Osteoblast (primary cell): ENCODE data around the gene NEK8. TPM values are rescaled to one million over a fixed set of nuclear protein-coding genes. Genes with fewer than 3 reads are reported as not detected.
A peak's percentile ranks its signal among the peaks of the same experiment; 100 is the strongest.

Experiments
- DNase-seq: peaks from one replicate; pipeline ENCODE4 v3.0.0; 2011; ENCODE audit warnings: low spot score, mixed read lengths; ENCODE audit not compliant: insufficient read length; ENCODE audit errors: missing footprints
- H2AFZ ChIP-seq: 2 replicates; pipeline ENCODE4 v1.6.0; 2011; ENCODE audit warnings: mild to moderate bottlenecking, low read length
- H3K27ac ChIP-seq: 2 replicates; pipeline ENCODE4 v1.5.1; 2011; ENCODE audit warnings: mild to moderate bottlenecking, low read depth, low read length, moderate library complexity
- H3K27me3 ChIP-seq: 2 replicates; pipeline ENCODE4 v1.6.0; 2012; ENCODE audit warnings: mild to moderate bottlenecking, control low read depth, inconsistent platforms, low read length, moderate library complexity; ENCODE audit not compliant: insufficient read depth
- H3K36me3 ChIP-seq: 2 replicates; pipeline ENCODE4 v1.5.1; 2011; ENCODE audit warnings: mild to moderate bottlenecking, low read length, control low read depth, moderate library complexity; ENCODE audit not compliant: insufficient read depth
- H3K4me1 ChIP-seq: 2 replicates; pipeline ENCODE4 v1.5.1; 2011; ENCODE audit warnings: mild to moderate bottlenecking, low read length, control low read depth, moderate library complexity; ENCODE audit not compliant: insufficient read depth
- H3K4me2 ChIP-seq: 2 replicates; pipeline ENCODE4 v1.6.0; 2011; ENCODE audit warnings: mild to moderate bottlenecking, low read length; ENCODE audit not compliant: insufficient read depth
- H3K4me3 ChIP-seq: fragments of 200-600 bp; sonication (generic); 3 replicates; pipeline ENCODE4 v1.5.1; 2012; ENCODE audit warnings: mild to moderate bottlenecking, low read length, inconsistent platforms; ENCODE audit not compliant: insufficient read depth
- H3K79me2 ChIP-seq: 2 replicates; pipeline ENCODE4 v1.6.0; 2012; ENCODE audit warnings: mild to moderate bottlenecking, low read length, control low read depth, inconsistent platforms; ENCODE audit not compliant: insufficient read depth
- H3K9me3 ChIP-seq: 2 replicates; pipeline ENCODE4 v1.5.1; 2011; ENCODE audit warnings: low read depth, low read length, control low read depth
- H4K20me1 ChIP-seq: 2 replicates; pipeline ENCODE4 v1.6.0; 2012; ENCODE audit warnings: mild to moderate bottlenecking, low read length, control low read depth; ENCODE audit not compliant: insufficient read depth
- total RNA-seq: library from RNA; depleted of rRNA; stranded (reverse); fragments of >200 nt; gene quantifications from 2 replicates; pipeline ENCODE4 v1.2.3, GENCODE V29; 2012
- TF ChIP-seq, protein P1 (sequence below): IDR thresholded peaks from 2 replicates; pipeline ENCODE4 v1.5.1; 2011; ENCODE audit warnings: mild to moderate bottlenecking, low read depth, low read length, moderate library complexity; ENCODE audit errors: extremely low read depth

The NEK8 gene
- total RNA-seq, 1 donor, result 7.2 TPM

DNA sequence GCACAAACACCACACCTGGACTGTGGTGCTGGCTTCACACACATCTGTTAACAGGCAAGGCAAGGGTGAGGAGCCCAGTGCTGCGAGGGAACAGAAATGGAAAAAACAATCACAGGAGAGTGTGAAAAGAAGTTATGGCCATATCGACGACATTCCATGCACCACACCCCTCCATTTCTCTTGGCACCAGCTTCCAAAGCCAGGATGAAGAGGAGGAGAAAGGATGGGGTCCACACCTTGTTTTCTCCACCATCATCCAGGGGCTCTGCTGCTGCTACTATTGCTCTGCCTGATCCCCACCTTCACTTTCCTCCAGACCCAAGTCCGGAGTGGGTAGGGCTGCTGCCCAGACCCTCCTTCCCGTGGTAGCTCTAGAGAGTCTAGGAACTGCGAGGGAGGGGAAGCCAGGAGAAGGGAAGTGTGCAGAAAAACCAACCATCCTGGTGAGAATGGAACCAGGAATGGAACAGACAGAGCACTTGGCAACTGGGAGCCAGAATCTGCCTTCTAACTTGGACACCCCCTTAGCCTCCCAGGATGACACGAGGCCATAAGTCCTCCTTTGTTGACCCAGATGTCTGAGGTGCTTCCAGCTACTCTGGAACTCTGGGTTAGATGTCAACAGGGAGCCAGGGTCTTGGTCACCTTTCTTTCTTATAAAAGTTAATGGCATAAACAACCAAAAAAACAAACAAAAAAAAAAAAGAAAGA, 15.7 kb upstream of the NEK8 start:
- Histone ChIP-seq H3K27me3 (no peaks in the 10 kb centered on the region), H3K4me1 (peaks cover 33% of the 10 kb centered on the region), H3K4me3 (no peak overlapping the region), H3K4me2 (peak overlapping the region; percentile 93), H3K27ac (no peak overlapping the region), H2AFZ (no peak overlapping the region), H4K20me1 (peaks cover 30% of the 10 kb centered on the region), H3K36me3 (peaks cover 35% of the 10 kb centered on the region), H3K9me3 (no peaks in the 10 kb centered on the region), H3K79me2 (peaks cover 28% of the 10 kb centered on the region)
- DNase-seq, result peak; percentile 75
- TF ChIP-seq, protein P1, sequence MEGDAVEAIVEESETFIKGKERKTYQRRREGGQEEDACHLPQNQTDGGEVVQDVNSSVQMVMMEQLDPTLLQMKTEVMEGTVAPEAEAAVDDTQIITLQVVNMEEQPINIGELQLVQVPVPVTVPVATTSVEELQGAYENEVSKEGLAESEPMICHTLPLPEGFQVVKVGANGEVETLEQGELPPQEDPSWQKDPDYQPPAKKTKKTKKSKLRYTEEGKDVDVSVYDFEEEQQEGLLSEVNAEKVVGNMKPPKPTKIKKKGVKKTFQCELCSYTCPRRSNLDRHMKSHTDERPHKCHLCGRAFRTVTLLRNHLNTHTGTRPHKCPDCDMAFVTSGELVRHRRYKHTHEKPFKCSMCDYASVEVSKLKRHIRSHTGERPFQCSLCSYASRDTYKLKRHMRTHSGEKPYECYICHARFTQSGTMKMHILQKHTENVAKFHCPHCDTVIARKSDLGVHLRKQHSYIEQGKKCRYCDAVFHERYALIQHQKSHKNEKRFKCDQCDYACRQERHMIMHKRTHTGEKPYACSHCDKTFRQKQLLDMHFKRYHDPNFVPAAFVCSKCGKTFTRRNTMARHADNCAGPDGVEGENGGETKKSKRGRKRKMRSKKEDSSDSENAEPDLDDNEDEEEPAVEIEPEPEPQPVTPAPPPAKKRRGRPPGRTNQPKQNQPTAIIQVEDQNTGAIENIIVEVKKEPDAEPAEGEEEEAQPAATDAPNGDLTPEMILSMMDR, result no peak

DNA sequence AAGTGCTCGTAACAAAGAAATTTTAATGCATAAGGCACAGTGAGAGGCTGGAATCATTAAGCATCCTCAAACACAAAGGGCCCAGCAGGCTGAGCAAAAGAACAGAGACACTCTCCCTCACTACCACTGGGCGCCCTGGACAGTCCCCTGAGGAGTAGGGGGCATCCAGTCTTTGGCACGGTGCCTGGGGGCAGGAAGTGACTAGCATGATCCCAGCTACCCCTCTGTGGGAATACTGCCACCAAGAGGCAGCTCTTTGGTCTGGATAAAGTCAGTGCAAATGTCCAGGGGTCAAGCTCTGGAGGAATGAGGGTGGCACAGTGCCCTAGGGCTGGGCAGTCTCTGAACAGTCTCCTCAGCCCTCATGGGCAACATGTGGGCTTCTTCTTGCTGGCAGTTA, 14.3 kb upstream of the NEK8 start:
- peaks cover 30% of the 10 kb centered on the region for H4K20me1 ChIP-seq
- no peak overlapping the region for H3K4me3 ChIP-seq
- no peak overlapping the region for H3K4me2 ChIP-seq
- peaks cover 28% of the 10 kb centered on the region for H3K79me2 ChIP-seq
- H3K36me3 ChIP-seq, result peaks cover 35% of the 10 kb centered on the region
- H3K27me3 ChIP-seq, result no peaks in the 10 kb centered on the region
- H3K9me3 ChIP-seq, result no peaks in the 10 kb centered on the region
- TF ChIP-seq, protein P1, result no peak
- peaks cover 47% of the 10 kb centered on the region for H3K4me1 ChIP-seq
- H3K27ac ChIP-seq, result no peak overlapping the region
- no peak overlapping the region for H2AFZ ChIP-seq
- peak; percentile 71 for DNase-seq

DNA sequence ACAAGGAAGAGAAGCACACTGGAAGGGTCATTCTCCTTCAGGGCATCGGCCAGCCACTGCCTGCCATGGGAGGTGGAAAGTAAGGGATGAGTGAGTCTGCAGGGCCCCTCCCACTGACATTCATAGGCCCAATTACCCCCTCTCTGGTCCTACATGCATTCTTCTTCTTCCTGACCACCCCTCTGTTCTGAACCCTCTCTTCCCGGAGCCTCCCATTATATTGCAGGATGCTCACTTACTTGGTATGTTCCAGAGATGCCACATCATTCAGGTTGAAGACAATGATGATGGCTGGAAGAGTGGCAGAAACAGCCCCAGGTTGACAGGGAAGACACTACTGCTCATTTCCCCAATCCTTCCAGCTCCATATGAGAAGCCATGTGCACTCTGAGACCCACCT, 13.4 kb upstream of the NEK8 start:
- peaks cover 35% of the 10 kb centered on the region for H3K36me3 ChIP-seq
- DNase-seq, result no peak
- peak overlapping the region; percentile 87 for H3K4me2 ChIP-seq
- H4K20me1 ChIP-seq, result peaks cover 31% of the 10 kb centered on the region
- TF ChIP-seq, protein P1, result no peak
- H3K9me3 ChIP-seq, result no peaks in the 10 kb centered on the region
- H3K27ac ChIP-seq, result no peak overlapping the region
- no peak overlapping the region for H3K4me3 ChIP-seq
- no peaks in the 10 kb centered on the region for H3K27me3 ChIP-seq
- H2AFZ ChIP-seq, result no peak overlapping the region
- peaks cover 44% of the 10 kb centered on the region for H3K4me1 ChIP-seq
- H3K79me2 ChIP-seq, result peaks cover 30% of the 10 kb centered on the region

DNA sequence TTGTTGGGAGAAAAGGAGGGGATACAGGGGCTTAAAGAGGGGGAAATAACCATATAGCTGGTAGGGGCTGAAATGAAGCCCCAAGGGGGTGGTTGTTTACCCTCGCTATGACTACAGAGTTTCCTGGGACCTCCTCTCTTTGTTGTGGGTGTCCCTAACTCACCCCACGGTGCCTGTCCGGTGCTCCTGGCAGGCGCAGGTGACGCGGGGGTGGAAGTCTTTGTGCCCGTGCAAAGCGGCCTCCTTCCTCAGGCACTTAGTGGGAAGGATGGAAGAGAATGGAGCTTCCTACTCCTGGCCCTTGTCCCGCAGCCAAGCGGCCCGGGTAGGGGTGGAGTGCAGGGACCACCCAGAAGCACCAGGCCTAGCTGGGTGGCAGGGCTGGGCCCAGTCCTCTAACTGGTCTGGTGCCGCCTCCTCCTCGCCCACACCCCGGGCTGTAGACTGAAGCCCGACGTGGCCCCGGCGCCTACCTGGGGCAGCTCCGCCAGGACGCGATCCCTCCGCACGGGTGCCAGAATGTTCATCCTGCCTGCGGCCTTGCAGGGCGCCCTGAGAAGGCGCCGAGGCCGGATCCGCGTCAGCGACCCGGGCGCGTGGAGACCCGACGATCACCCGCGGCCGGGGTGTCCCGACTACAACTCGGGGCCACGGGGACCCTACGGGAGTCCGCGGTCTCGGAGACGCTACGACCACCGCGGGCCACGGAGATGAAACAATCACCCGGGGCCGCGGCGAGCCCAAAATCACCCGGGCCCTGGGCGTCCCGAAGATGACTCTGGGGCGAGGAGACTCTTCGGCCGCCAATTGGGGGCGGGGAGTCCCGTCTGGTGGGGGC, 11.6 kb upstream of the NEK8 start:
- no peaks in the 10 kb centered on the region for H3K27me3 ChIP-seq
- peaks cover 46% of the 10 kb centered on the region for H4K20me1 ChIP-seq
- DNase-seq, result peak; percentile 86
- H3K36me3 ChIP-seq, result peaks cover 48% of the 10 kb centered on the region
- H3K4me2 ChIP-seq, result peak overlapping the region; percentile 87
- no peaks in the 10 kb centered on the region for H3K9me3 ChIP-seq
- peak overlapping the region; percentile 20 for H2AFZ ChIP-seq
- TF ChIP-seq, protein P1, result no peak
- H3K4me1 ChIP-seq, result peaks cover 46% of the 10 kb centered on the region
- H3K4me3 ChIP-seq, result peak overlapping the region; percentile 91
- H3K27ac ChIP-seq, result peak overlapping the region; percentile 73
- H3K79me2 ChIP-seq, result peaks cover 47% of the 10 kb centered on the region
